HepG2 (cell line): ENCODE data around the gene ADCY1. TPM values are rescaled to one million over a fixed set of nuclear protein-coding genes. Genes with fewer than 3 reads are reported as not detected.
A peak's percentile ranks its signal among the peaks of the same experiment; 100 is the strongest.

Experiments used
- BHLHE40 ChIP-seq: IDR thresholded peaks from 2 replicates; pipeline ENCODE4 v1.6.1; 2011; ENCODE audit warnings: low read length, improper control_type of control experiment
- CTCF ChIP-seq: sonication (generic); formaldehyde crosslinking; IDR thresholded peaks from 2 replicates; pipeline ENCODE4 v1.5.0; 2020; ENCODE audit warnings: mild to moderate bottlenecking, missing genetic modification reagents, moderate library complexity
- NCOA2 ChIP-seq: sonication (generic); formaldehyde crosslinking; IDR thresholded peaks from 2 replicates; pipeline ENCODE4 v1.8.0; 2022; ENCODE audit warnings: inconsistent platforms
- NRL ChIP-seq: sonication (generic); formaldehyde crosslinking; IDR thresholded peaks from 2 replicates; pipeline ENCODE4 v1.5.0; 2020; ENCODE audit warnings: missing genetic modification reagents, mild to moderate bottlenecking, moderate library complexity, borderline replicate concordance
- RNF2 ChIP-seq: fragments of 450-650 bp; conservative IDR thresholded peaks from 2 replicates; pipeline ENCODE4 v1.6.1; 2016; ENCODE audit warnings: low read depth
- STAG1 ChIP-seq: sonication (generic); formaldehyde crosslinking; IDR thresholded peaks from 2 replicates; pipeline ENCODE4 v1.4.0; 2020; ENCODE audit warnings: missing genetic modification reagents
- ZBTB21 ChIP-seq: sonication (generic); formaldehyde crosslinking; IDR thresholded peaks from 2 replicates; pipeline ENCODE4 v1.4.0; 2020; ENCODE audit warnings: missing genetic modification reagents
- ZNF160 ChIP-seq: sonication (generic); formaldehyde crosslinking; IDR thresholded peaks from 2 replicates; pipeline ENCODE4 v1.8.0; 2022; ENCODE audit warnings: mild to moderate bottlenecking, inconsistent platforms, missing genetic modification reagents
- ZNF556 ChIP-seq: sonication (generic); formaldehyde crosslinking; IDR thresholded peaks from 2 replicates; pipeline ENCODE4 v1.4.0; 2020; ENCODE audit warnings: mild to moderate bottlenecking, missing genetic modification reagents, borderline replicate concordance
- polyA plus RNA-seq, 8 experiments: library from polyadenylated mRNA; depleted of rRNA in 3 of 8; stranded (reverse) in 7 of 8; unstranded in 1 of 8; fragments of >200 nt; fragmentation: Illumina TruSeq in 4 of 8; extraction: Trizol in 4 of 8; gene quantifications; 2 replicates each; pipeline versions ENCODE4 v1.2.1 to v1.2.3, GENCODE V29; 2011 to 2016; ENCODE audit warnings: low read depth in 4 of 8, missing spikeins in 1 of 8, mixed read lengths in 1 of 8; ENCODE audit not compliant: insufficient read depth in 1 of 8
- total RNA-seq, 5 experiments: library from RNA; depleted of rRNA; stranded (reverse); fragments of >200 nt; fragmentation: Illumina TruSeq; extraction: Trizol; gene quantifications; 2 replicates each; pipeline ENCODE4 v1.2.3, GENCODE V29; 2016; ENCODE audit warnings: low read depth in 1 of 5
- TF ChIP-seq, protein P1 (sequence below): sonication (generic); IDR thresholded peaks from 2 replicates; pipeline ENCODE4 v1.6.1; 2016; ENCODE audit warnings: low read depth, borderline replicate concordance
- TF ChIP-seq, protein P2 (sequence below): sonication (generic); formaldehyde crosslinking; IDR thresholded peaks from 2 replicates; pipeline ENCODE4 v1.5.1; 2020; ENCODE audit warnings: mild to moderate bottlenecking, missing genetic modification reagents, moderate library complexity
- TF ChIP-seq, protein P3 (sequence below): sonication (generic); formaldehyde crosslinking; IDR thresholded peaks from one replicate; pipeline ENCODE4 v1.5.1; 2020; ENCODE audit warnings: mild to moderate bottlenecking, missing genetic modification reagents; ENCODE audit errors: not compliant biosample characterization

The ADCY1 gene
- total and polyA plus RNA-seq, 2 of the 13 experiments (the other 11 are each of a cell fraction or from before 2014, with no cell fraction given) = 0.80 to 1.2 TPM

DNA sequence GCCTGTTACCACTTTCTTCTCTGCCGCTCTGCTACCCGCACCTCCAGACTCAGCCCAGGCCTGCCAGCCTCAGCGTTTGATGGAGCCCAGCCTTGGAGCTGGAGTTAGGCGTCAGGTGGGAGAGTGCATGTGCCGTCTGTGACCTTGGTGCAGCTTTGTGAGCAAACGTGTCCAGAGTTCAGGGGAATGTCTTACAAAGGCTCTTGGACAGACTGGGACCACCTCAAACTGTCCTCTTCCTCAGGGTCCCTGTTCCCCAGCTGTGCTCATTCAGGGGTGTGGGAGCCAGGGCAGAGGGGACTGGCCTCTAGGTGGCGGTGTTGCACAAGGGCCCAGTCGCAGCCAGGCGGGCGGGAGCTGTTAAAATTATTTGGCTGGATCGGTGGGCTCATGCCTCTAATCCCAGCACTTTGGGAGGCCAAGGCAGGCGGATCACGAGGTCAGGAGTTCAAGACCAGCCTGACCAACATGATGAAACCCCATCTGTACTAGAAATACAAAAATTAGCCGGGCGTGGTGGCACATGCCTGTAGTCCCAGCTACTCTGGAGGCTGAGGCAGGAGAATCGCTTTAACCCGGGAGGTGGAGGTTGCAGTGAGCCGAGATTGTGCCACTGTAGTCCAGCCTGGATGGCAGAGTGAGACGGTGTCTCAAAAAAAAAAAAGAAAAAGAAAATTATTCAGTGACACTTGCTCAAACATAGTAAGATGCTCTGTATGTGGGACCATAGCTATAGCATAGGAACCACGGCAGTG lies 89.2 kb downstream of the ADCY1 start (continued):
- TF ChIP-seq, protein P1, sequence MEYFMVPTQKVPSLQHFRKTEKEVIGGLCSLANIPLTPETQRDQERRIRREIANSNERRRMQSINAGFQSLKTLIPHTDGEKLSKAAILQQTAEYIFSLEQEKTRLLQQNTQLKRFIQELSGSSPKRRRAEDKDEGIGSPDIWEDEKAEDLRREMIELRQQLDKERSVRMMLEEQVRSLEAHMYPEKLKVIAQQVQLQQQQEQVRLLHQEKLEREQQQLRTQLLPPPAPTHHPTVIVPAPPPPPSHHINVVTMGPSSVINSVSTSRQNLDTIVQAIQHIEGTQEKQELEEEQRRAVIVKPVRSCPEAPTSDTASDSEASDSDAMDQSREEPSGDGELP = no peak
- TF ChIP-seq RNF2 = no peak
- no peak for TF ChIP-seq ZNF556 (CRISPR knock-in tag)
- TF ChIP-seq ZNF160 (CRISPR knock-in tag) = no peak
- TF ChIP-seq ZBTB21 (CRISPR knock-in tag) = no peak
- peak; percentile 94 for TF ChIP-seq STAG1 (CRISPR knock-in tag)
- peak; percentile 98 for TF ChIP-seq CTCF (CRISPR knock-in tag)
- TF ChIP-seq, protein P2, sequence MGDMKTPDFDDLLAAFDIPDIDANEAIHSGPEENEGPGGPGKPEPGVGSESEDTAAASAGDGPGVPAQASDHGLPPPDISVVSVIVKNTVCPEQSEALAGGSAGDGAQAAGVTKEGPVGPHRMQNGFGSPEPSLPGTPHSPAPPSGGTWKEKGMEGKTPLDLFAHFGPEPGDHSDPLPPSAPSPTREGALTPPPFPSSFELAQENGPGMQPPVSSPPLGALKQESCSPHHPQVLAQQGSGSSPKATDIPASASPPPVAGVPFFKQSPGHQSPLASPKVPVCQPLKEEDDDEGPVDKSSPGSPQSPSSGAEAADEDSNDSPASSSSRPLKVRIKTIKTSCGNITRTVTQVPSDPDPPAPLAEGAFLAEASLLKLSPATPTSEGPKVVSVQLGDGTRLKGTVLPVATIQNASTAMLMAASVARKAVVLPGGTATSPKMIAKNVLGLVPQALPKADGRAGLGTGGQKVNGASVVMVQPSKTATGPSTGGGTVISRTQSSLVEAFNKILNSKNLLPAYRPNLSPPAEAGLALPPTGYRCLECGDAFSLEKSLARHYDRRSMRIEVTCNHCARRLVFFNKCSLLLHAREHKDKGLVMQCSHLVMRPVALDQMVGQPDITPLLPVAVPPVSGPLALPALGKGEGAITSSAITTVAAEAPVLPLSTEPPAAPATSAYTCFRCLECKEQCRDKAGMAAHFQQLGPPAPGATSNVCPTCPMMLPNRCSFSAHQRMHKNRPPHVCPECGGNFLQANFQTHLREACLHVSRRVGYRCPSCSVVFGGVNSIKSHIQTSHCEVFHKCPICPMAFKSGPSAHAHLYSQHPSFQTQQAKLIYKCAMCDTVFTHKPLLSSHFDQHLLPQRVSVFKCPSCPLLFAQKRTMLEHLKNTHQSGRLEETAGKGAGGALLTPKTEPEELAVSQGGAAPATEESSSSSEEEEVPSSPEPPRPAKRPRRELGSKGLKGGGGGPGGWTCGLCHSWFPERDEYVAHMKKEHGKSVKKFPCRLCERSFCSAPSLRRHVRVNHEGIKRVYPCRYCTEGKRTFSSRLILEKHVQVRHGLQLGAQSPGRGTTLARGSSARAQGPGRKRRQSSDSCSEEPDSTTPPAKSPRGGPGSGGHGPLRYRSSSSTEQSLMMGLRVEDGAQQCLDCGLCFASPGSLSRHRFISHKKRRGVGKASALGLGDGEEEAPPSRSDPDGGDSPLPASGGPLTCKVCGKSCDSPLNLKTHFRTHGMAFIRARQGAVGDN (CRISPR knock-in tag) = peak; percentile 55
- TF ChIP-seq NRL = 0 out of 2 replicates have a peak, but pooled peaks have one; percentile 31
- TF ChIP-seq BHLHE40 = no peak
- no peak for TF ChIP-seq NCOA2
- TF ChIP-seq, protein P3, sequence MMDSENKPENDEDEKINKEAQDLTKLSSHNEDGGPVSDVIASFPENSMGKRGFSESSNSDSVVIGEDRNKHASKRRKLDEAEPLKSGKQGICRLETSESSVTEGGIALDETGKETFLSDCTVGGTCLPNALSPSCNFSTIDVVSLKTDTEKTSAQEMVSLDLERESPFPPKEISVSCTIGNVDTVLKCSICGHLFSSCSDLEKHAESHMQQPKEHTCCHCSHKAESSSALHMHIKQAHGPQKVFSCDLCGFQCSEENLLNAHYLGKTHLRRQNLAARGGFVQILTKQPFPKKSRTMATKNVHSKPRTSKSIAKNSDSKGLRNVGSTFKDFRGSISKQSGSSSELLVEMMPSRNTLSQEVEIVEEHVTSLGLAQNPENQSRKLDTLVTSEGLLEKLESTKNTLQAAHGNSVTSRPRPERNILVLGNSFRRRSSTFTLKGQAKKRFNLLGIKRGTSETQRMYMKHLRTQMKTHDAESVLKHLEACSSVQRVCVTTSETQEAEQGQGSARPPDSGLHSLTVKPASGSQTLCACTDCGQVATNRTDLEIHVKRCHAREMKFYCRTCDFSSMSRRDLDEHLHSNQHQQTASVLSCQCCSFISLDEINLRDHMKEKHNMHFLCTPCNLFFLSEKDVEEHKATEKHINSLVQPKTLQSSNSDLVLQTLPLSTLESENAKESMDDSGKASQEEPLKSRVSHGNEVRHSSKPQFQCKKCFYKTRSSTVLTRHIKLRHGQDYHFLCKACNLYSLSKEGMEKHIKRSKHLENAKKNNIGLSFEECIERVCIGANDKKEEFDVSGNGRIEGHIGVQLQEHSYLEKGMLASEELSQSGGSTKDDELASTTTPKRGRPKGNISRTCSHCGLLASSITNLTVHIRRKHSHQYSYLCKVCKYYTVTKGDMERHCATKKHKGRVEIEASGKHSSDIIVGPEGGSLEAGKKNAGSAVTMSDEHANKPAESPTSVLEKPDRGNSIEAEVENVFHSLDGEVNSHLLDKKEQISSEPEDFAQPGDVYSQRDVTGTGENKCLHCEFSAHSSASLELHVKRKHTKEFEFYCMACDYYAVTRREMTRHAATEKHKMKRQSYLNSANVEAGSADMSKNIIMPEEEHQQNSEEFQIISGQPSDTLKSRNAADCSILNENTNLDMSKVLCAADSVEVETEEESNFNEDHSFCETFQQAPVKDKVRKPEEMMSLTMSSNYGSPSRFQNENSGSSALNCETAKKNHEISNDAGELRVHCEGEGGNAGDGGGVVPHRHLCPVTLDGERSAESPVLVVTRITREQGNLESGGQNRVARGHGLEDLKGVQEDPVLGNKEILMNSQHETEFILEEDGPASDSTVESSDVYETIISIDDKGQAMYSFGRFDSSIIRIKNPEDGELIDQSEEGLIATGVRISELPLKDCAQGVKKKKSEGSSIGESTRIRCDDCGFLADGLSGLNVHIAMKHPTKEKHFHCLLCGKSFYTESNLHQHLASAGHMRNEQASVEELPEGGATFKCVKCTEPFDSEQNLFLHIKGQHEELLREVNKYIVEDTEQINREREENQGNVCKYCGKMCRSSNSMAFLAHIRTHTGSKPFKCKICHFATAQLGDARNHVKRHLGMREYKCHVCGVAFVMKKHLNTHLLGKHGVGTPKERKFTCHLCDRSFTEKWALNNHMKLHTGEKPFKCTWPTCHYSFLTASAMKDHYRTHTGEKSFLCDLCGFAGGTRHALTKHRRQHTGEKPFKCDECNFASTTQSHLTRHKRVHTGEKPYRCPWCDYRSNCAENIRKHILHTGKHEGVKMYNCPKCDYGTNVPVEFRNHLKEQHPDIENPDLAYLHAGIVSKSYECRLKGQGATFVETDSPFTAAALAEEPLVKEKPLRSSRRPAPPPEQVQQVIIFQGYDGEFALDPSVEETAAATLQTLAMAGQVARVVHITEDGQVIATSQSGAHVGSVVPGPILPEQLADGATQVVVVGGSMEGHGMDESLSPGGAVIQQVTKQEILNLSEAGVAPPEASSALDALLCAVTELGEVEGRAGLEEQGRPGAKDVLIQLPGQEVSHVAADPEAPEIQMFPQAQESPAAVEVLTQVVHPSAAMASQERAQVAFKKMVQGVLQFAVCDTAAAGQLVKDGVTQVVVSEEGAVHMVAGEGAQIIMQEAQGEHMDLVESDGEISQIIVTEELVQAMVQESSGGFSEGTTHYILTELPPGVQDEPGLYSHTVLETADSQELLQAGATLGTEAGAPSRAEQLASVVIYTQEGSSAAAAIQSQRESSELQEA = no peak
